Activated T-cell treated with anti-CD3 and anti-CD28 coated beads for 24 hours (primary cell): Measurements from ENCODE around the gene PAFAH2.
"Not testable (repeated sequence)": the region's sequence is repeated elsewhere in the genome, so short reads cannot be mapped to it uniquely, and the experiment has no call there.

Experiments
- DNase-seq: peaks from one replicate; pipeline ENCODE4 v3.0.0-alpha.2; 2020; ENCODE audit warnings: low read depth

Gene PAFAH2

GRCh38 chr1:26010825-26011224 lies 13.0 kb upstream of the PAFAH2 start:
- DNase-seq = no peak

- no peak for DNase-seq
Observed at GRCh38 chr1:26009796-26010447, 12.1 kb upstream of the PAFAH2 start.

- DNase-seq = no peak
Observed at GRCh38 chr1:26006710-26007109, 8.8 kb upstream of the PAFAH2 start.

- no peak for DNase-seq
Observed at GRCh38 chr1:26005434-26006105, 7.7 kb upstream of the PAFAH2 start.

- no peak for DNase-seq
Observed at GRCh38 chr1:26003756-26004155, 5.9 kb upstream of the PAFAH2 start.

- no peak for DNase-seq
Observed at GRCh38 chr1:26003262-26003661, 5.4 kb upstream of the PAFAH2 start.

GRCh38 chr1:25999041-25999800 lies 1.4 kb upstream of the PAFAH2 start:
- no peak for DNase-seq

- no peak for DNase-seq
Observed at GRCh38 chr1:25996966-25997827, 666 bp downstream of the PAFAH2 start.

GRCh38 chr1:25994402-25995150 lies 3.3 kb downstream of the PAFAH2 start:
- DNase-seq = no peak

GRCh38 chr1:25993197-25993951 lies 4.5 kb downstream of the PAFAH2 start:
- no peak for DNase-seq

- no peak for DNase-seq
Observed at GRCh38 chr1:25992689-25993171, 5.1 kb downstream of the PAFAH2 start.

GRCh38 chr1:25991937-25992688 lies 5.8 kb downstream of the PAFAH2 start:
- DNase-seq = no peak

GRCh38 chr1:25990702-25991395 lies 7.0 kb downstream of the PAFAH2 start:
- peak; percentile 37 for DNase-seq

GRCh38 chr1:25990251-25990650 lies 7.6 kb downstream of the PAFAH2 start:
- DNase-seq = no peak

- DNase-seq = no peak
Observed at GRCh38 chr1:25989440-25990234, 8.2 kb downstream of the PAFAH2 start.

- no peak for DNase-seq
Observed at GRCh38 chr1:25987951-25988350, 9.9 kb downstream of the PAFAH2 start.

- DNase-seq = not testable (repeated sequence)
Observed at GRCh38 chr1:25986773-25987172, 11.1 kb downstream of the PAFAH2 start.

- DNase-seq = no peak
Observed at GRCh38 chr1:25985670-25986069, 12.2 kb downstream of the PAFAH2 start.
